Sigmoid colon (tissue), 7 donors: Measurements from ENCODE around the gene ATP6V1F. TPM values are rescaled to one million over a fixed set of nuclear protein-coding genes. Genes with fewer than 3 reads are reported as not detected.

Experiments used
- DNase-seq: peaks from one replicate; pipeline ENCODE4 v3.0.0-alpha.2; 2019
- H3K27ac ChIP-seq, 4 donors: fragments of 200-600 bp; sonication (generic); one replicate each; pipeline ENCODE4 v1.5.1; 2016 to 2019; ENCODE audit warnings: mild to moderate bottlenecking in 1 of 4
- H3K27me3 ChIP-seq, 3 donors: fragments of 200-600 bp; sonication (generic); one replicate each; pipeline ENCODE4 v1.5.1; 2019; ENCODE audit warnings: mild to moderate bottlenecking in 1 of 3
- H3K36me3 ChIP-seq, 4 donors: fragments of 200-600 bp; sonication (generic); one replicate each; pipeline ENCODE4 v1.5.1; 2016 to 2019
- H3K4me1 ChIP-seq, 4 donors: fragments of 200-600 bp; sonication (generic); one replicate each; pipeline ENCODE4 v1.5.1; 2017 to 2019
- H3K4me3 ChIP-seq, 4 donors: fragments of 200-600 bp; sonication (generic); one replicate each; pipeline ENCODE4 v1.5.1; 2017 to 2019; ENCODE audit warnings: mild to moderate bottlenecking in 2 of 4, moderate library complexity in 1 of 4
- H3K9me3 ChIP-seq, 4 donors: fragments of 200-600 bp in 3 of 4; sonication (generic) in 3 of 4; one replicate each; pipeline versions ENCODE4 v1.5.1 to v1.6.1; 2013 to 2019
- CTCF ChIP-seq, 4 experiments: fragments of 450-650 bp in 3 of 4; fragments of 200-600 bp in 1 of 4; IDR thresholded peaks; one replicate each; pipeline ENCODE4 v1.5.1; 2016 to 2019; ENCODE audit warnings: antibody characterized with exemption in 4 of 4, mild to moderate bottlenecking in 3 of 4, moderate library complexity in 2 of 4
- EP300 ChIP-seq, 4 donors: sonication (generic); formaldehyde crosslinking; IDR thresholded peaks; one replicate each; pipeline ENCODE4 v1.6.1; 2017; ENCODE audit warnings: antibody characterized with exemption in 4 of 4
- POLR2A ChIP-seq, 2 donors: fragments of 450-650 bp; IDR thresholded peaks; one replicate each; pipeline ENCODE4 v1.6.1; 2016; ENCODE audit warnings: antibody characterized with exemption in 2 of 2, mild to moderate bottlenecking in 2 of 2, moderate library complexity in 2 of 2
- POLR2AphosphoS5 ChIP-seq, 4 donors: sonication (generic); formaldehyde crosslinking; IDR thresholded peaks; one replicate each; pipeline ENCODE4 v1.6.1; 2017; ENCODE audit warnings: antibody characterized with exemption in 4 of 4
- WGBS, 2 donors: extraction: QIAGEN DNeasy Blood & Tissue Kit; methylation state at CpG; one replicate each; pipeline ENCODE4 v1.1.7; 2013; 5-methylcytosine and 5-hydroxymethylcytosine counted together
- intact Hi-C: fragments of 100-400 bp; cut with DNase I; formaldehyde crosslinking; loops from one replicate; pipeline ENCODE4 v1.15.1; 2023
- polyA plus RNA-seq, 3 donors: library from polyadenylated mRNA; stranded (reverse); fragments of 200-250 nt; gene quantifications; one replicate each; pipeline ENCODE4 v1.2.3, GENCODE V29; 2013
- total RNA-seq, 4 donors: library from RNA; depleted of rRNA; stranded (reverse); fragments of >200 nt; gene quantifications; one replicate each; pipeline ENCODE4 v1.1.0, GENCODE V29; 2016
- donor health status: healthy with polysubstance abuse.
- donor health status: Bipolar disorder and iron deficiency.
- donor health status: healthy.

ATP6V1F gene
- total and polyA plus RNA-seq, 7 donors = 96.7 to 214 (median 138) TPM

GRCh38 chr7:128900237-128900636, 37.6 kb downstream of the ATP6V1F start:
- intact Hi-C loops = no loop called here
- WGBS, 2 donors = 75 to 77% methylated on average over 1 of the region's 1 CpG

DNA sequence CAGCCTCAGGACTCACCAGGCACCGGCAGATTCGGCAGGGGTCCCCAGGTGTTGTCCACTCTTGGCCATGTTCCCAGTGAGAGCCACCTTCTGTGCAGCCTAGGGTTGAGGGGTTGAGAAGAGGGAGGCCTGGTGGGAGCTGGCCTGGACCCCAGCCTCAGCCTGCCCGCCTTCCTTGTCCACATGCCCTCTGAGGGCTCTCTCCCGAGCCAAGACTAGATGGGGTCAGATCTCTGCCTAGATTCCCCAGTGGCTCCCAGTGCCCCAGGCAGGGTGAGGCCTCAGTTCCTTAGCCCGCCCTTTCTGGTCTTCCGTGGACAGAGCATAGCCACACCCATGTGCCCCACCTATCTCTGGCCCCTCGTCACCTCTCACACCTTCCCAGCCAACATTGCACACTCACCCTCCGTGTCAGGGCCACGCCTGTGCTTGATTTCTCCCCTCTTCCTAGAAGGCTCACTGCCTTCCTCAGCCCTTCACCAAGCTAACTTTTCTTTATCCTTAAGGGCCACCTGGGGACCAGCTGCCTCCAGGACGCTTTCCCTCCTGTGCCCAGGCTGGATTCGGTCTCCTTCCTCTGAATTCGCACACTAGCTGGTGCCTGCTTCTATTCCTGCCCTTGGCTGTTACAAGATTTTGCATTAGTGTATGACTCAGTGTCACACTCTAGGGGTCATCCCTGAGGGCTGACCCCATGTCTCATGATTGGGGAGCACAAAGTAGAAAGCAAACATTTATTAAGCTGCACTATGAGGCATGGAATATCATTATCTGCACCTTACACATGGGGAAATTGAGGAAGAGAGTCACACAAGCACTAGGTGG, 40.3 kb downstream of the ATP6V1F start:
- intact Hi-C loops = no loop called here
- Histone ChIP-seq H3K9me3 (no peaks in the 10 kb centered on the region), H3K4me1 (no peaks in the 10 kb centered on the region), H3K27me3 (peaks cover 0 to 21% (median 0%) of the 10 kb centered on the region in 3 donors), H3K27ac (no peak overlapping the region), H3K4me3 (no peak overlapping the region), H3K36me3 (no peaks in the 10 kb centered on the region)
- DNase-seq = peak; percentile 43
- 54 to 78% methylated on average over 12 of the region's 12 CpGs for WGBS, 2 donors
- no peak for TF ChIP-seq CTCF (IDR thresholded peaks at IDR 0.05)
- TF ChIP-seq POLR2AphosphoS5 (IDR thresholded peaks at IDR 0.05) = no peak
- no peak for TF ChIP-seq EP300 (IDR thresholded peaks at IDR 0.05)
- no peak for TF ChIP-seq POLR2A (IDR thresholded peaks at IDR 0.05)

More at GRCh38 chr7:128900237-128900636, 37.6 kb downstream of the ATP6V1F start:
- Histone ChIP-seq H3K27me3 (peaks cover 0 to 6% (median 0%) of the 10 kb centered on the region in 3 donors), H3K36me3 (no peaks in the 10 kb centered on the region), H3K4me1 (no peaks in the 10 kb centered on the region), H3K27ac (no peak overlapping the region), H3K4me3 (no peak overlapping the region), H3K9me3 (no peaks in the 10 kb centered on the region)
- TF ChIP-seq POLR2A (IDR thresholded peaks at IDR 0.05) = no peak
- TF ChIP-seq CTCF (IDR thresholded peaks at IDR 0.05) = no peak
- TF ChIP-seq EP300 (IDR thresholded peaks at IDR 0.05) = no peak
- TF ChIP-seq POLR2AphosphoS5 (IDR thresholded peaks at IDR 0.05) = no peak
- DNase-seq = no peak

DNA sequence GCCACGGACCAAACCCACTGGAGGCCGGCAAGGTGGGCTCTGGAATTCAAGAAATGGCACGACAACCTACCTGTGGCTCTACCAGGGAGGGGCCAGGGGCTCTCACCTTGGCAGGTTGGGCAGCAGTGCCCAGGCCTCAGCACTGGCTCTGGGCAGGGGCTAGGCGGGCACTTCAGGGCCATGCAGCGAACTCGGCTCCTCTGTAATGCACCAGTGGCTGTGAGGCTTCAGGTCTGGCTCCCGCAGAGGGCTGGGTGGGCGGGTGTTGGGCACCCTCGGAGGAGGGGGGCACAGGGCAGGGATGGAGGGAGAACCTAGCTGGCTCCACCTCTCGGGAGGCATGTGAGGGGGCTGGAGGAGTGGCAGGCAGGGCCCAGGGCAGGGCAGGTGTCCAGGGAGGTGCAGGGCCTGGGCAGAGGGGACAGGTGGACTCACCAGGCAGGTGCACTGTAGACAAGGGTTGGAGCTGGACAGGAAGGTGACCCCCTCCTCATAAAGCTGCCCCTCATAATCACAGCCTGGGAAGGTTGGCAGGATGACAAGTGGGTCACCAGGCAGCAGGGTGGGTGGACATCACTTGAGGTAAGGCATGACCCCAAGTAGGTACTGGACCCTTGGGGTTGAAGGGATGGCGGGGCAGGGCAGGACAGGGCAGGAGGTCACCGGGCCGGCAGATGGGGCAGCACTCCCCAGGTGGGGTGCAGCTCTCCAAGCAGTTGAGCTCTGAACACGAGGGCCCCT, 41.1 kb downstream of the ATP6V1F start:
- H3K27me3 ChIP-seq = peaks cover 0 to 27% (median 0%) of the 10 kb centered on the region in 3 donors
- TF ChIP-seq POLR2A (IDR thresholded peaks at IDR 0.05) = no peak
- TF ChIP-seq POLR2AphosphoS5 (IDR thresholded peaks at IDR 0.05) = no peak
- no peak for TF ChIP-seq EP300 (IDR thresholded peaks at IDR 0.05)
- no peak for TF ChIP-seq CTCF (IDR thresholded peaks at IDR 0.05)
- no peaks in the 10 kb centered on the region for H3K4me1 ChIP-seq
- intact Hi-C loops = no loop called here
- H3K27ac ChIP-seq = no peak overlapping the region
- 81 to 86% methylated on average over 14 of the region's 14 CpGs for WGBS, 2 donors
- no peaks in the 10 kb centered on the region for H3K9me3 ChIP-seq
- H3K36me3 ChIP-seq = no peaks in the 10 kb centered on the region
- H3K4me3 ChIP-seq = no peak overlapping the region
- DNase-seq = peak; percentile 63

GRCh38 chr7:128904381-128905197, 41.9 kb downstream of the ATP6V1F start:
- Histone ChIP-seq H3K4me3 (no peak overlapping the region), H3K9me3 (no peaks in the 10 kb centered on the region), H3K36me3 (no peaks in the 10 kb centered on the region), H3K27me3 (peaks cover 0 to 34% (median 1%) of the 10 kb centered on the region in 3 donors), H3K27ac (no peak overlapping the region), H3K4me1 (peaks cover 0 to 5% (median 4%) of the 10 kb centered on the region in 4 donors)
- WGBS, 2 donors = 28 to 37% methylated on average over 8 of the region's 8 CpGs
- intact Hi-C loops = no loop called here
- DNase-seq = peak; percentile 50
- TF ChIP-seq CTCF (IDR thresholded peaks at IDR 0.05) (peak in 3 of 4 experiments; percentile 29 to 54 (median 43)), POLR2AphosphoS5 (IDR thresholded peaks at IDR 0.05) (no peak)
